ENCODE results near the gene PAGE1. TPM values are rescaled to one million over a fixed set of nuclear protein-coding genes. Genes with fewer than 3 reads are reported as not detected.
"Not testable (repeated sequence)": the region's sequence is repeated elsewhere in the genome, so short reads cannot be mapped to it uniquely, and the experiment has no call there.

Gene PAGE1
- not detected for polyA plus RNA-seq (2013, experiment 1 of 2)
- polyA plus RNA-seq (2013, experiment 2 of 2) = not detected

DNA sequence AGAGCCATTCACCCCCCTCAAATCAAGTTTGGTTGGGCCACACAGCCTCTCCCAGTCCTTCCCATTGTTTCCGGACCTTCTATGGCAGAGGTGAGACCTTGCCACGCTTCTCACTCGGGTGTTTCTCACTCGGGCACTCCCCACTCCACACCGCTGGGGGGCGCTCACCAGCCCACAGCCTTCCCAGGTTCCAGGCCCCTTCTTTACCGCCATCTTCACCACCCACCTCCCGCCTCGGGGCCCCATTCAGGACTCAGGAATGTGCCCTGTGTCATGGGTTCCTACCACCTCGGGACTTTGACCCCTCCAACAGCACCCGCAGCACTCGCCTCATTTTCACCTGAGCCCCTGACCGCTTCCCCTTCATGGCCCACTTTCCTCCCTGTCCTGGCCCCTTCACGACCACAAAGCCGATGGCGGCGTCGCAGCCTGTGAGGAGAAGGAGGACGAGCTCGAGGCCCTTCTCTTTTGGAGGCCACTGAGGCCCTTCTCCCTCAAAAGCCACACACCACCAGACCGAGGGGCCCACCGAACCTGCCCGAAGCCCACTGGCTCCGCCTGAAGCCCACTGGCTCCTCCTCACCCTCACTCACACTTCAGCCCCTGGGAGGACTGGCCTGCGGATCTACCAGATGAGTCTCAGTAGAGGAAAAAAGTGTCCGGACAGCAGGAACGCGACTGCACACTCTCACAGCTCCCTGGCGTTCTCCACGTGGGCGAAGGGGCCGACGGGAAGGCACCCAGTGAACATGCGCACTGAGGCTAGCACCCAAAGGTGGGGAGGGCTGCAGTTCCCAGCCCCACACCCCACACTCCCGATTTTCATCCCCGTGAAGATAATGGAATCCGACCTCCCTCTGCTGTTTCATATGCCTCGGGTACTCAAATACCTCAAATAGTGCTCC is at the start of gene PAGE1:
Gene PAGE1, minus strand, starts transcription at position 709 of the 905 bp plus-strand sequence. CDS start 1,214 bp downstream, outside the sequence.
- Histone ChIP-seq H4K8ac (ENCODE audit: low read depth, low read length) (no peak within 1 kb of the TSS), H4K5ac (ENCODE audit: low read length) (no peak within 1 kb of the TSS), H3K9ac (ENCODE audit: low read length) (no peak within 1 kb of the TSS), H2BK15ac (replicated peaks; ENCODE audit: low read depth) (no peak within 1 kb of the TSS), H3K4me3 (ENCODE audit: low read length) (no peak within 1 kb of the TSS), H3K79me1 (ENCODE audit: low read length) (no peaks in the 10 kb centered on the region), H3K27me3 (ENCODE audit: insufficient read depth, low read length, poor library complexity) (no peaks in the 10 kb centered on the region), H2BK5ac (ENCODE audit: low read length) (no peak within 1 kb of the TSS), H2AK5ac (ENCODE audit: low read length) (no peak within 1 kb of the TSS), H3K79me2 (ENCODE audit: control insufficient read depth, insufficient read depth, low read length) (no peaks in the 10 kb centered on the region), H3K36me3 (ENCODE audit: control insufficient read depth, insufficient read depth, low read length) (no peaks in the 10 kb centered on the region), H3K27ac (ENCODE audit: low read depth, low read length) (no peak within 1 kb of the TSS), H3K4ac (ENCODE audit: low read depth, low read length) (no peak within 1 kb of the TSS), H3K18ac (ENCODE audit: low read length) (no peak within 1 kb of the TSS), H3K23ac (ENCODE audit: low read length) (no peak within 1 kb of the TSS), H3K56ac (ENCODE audit: low read length) (no peak within 1 kb of the TSS), H2BK120ac (ENCODE audit: low read depth, low read length) (no peak within 1 kb of the TSS), H3K4me1 (ENCODE audit: control insufficient read depth, low read depth, low read length) (no peaks in the 10 kb centered on the region), H3K4me2 (ENCODE audit: low read length) (no peak within 1 kb of the TSS)
- no CpG with 5 or more reads among the region's 38 CpGs for WGBS (ENCODE audit: extremely low coverage, insufficient coverage, low lambda C conversion rate)
- DNase-seq = no peak

DNA sequence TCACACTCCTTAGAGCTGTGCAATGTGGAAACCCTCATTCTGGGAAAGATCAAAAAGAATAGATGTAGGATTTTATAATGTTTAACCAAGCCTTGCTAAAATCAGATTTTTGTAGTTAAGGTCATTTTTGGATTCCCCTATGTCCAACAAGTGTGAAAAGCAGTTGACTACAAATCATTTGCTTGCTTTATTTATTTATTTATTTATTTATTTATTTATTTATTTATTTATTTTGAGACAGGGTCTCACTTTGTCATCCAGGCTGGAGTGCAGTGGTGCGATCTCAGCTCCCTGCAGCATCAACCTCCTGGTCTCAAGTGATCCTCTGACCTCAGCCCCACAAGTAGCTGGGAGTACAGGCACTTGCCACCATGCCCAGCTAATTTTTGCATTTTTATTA is 45.7 kb upstream of the PAGE1 start:
- H3K56ac ChIP-seq (ENCODE audit: low read length); H2BK15ac ChIP-seq (replicated peaks; ENCODE audit: low read depth); H4K5ac ChIP-seq (ENCODE audit: low read length); H3K18ac ChIP-seq (ENCODE audit: low read length); H2AK5ac ChIP-seq (ENCODE audit: low read length); H3K4me2 ChIP-seq (ENCODE audit: low read length); H3K36me3 ChIP-seq (ENCODE audit: control insufficient read depth, insufficient read depth, low read length); DNase-seq; H3K27ac ChIP-seq (ENCODE audit: low read depth, low read length); H3K9ac ChIP-seq (ENCODE audit: low read length); H3K23ac ChIP-seq (ENCODE audit: low read length); H4K8ac ChIP-seq (ENCODE audit: low read depth, low read length); H3K4me1 ChIP-seq (ENCODE audit: control insufficient read depth, low read depth, low read length); H2BK5ac ChIP-seq (ENCODE audit: low read length); H3K79me1 ChIP-seq (ENCODE audit: low read length); H3K4me3 ChIP-seq (ENCODE audit: low read length); H2BK120ac ChIP-seq (ENCODE audit: low read depth, low read length); H3K4ac ChIP-seq (ENCODE audit: low read depth, low read length); H3K79me2 ChIP-seq (ENCODE audit: control insufficient read depth, insufficient read depth, low read length); H3K27me3 ChIP-seq (ENCODE audit: insufficient read depth, low read length, poor library complexity): not testable (repeated sequence)
- WGBS (ENCODE audit: extremely low coverage, insufficient coverage, low lambda C conversion rate) = no CpG with 5 or more reads among the region's 1 CpG

DNA sequence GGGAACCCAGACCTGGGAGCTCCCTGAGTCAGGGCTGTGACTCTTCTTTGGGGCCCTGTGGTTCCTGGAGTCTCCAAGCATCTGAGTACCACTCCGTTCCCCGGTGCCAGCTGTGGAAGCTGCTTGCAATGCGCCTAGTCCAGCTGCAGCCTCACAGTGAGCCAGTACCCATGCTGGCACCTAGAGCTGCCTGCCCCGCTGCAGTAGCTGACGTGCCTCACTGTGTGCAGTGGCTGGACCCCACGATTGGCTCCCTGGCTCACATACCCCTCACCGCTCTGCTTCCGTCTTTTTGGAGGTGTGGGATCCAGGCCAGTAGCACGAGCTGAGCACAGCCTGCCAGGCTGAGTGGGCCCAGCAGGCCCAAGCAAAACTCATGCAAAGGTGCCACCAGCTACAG is 32.1 kb upstream of the PAGE1 start:
- Histone ChIP-seq H3K79me2 (ENCODE audit: control insufficient read depth, insufficient read depth, low read length) (no peaks in the 10 kb centered on the region), H3K23ac (ENCODE audit: low read length) (no peak overlapping the region), H3K18ac (ENCODE audit: low read length) (no peak overlapping the region), H2BK15ac (replicated peaks; ENCODE audit: low read depth) (no peak overlapping the region), H3K4me1 (ENCODE audit: control insufficient read depth, low read depth, low read length) (no peaks in the 10 kb centered on the region), H3K4me2 (ENCODE audit: low read length) (no peak overlapping the region), H2BK5ac (ENCODE audit: low read length) (no peak overlapping the region), H3K36me3 (ENCODE audit: control insufficient read depth, insufficient read depth, low read length) (no peaks in the 10 kb centered on the region), H3K27me3 (ENCODE audit: insufficient read depth, low read length, poor library complexity) (no peaks in the 10 kb centered on the region), H2BK120ac (ENCODE audit: low read depth, low read length) (no peak overlapping the region), H3K9ac (ENCODE audit: low read length) (no peak overlapping the region), H4K5ac (ENCODE audit: low read length) (no peak overlapping the region), H4K8ac (ENCODE audit: low read depth, low read length) (no peak overlapping the region), H2AK5ac (ENCODE audit: low read length) (no peak overlapping the region), H3K56ac (ENCODE audit: low read length) (no peak overlapping the region), H3K27ac (ENCODE audit: low read depth, low read length) (no peak overlapping the region), H3K79me1 (ENCODE audit: low read length) (no peaks in the 10 kb centered on the region), H3K4ac (ENCODE audit: low read depth, low read length) (no peak overlapping the region), H3K4me3 (ENCODE audit: low read length) (no peak overlapping the region)
- DNase-seq = no peak
- WGBS (ENCODE audit: extremely low coverage, insufficient coverage, low lambda C conversion rate) = no CpG with 5 or more reads among the region's 9 CpGs

GRCh38 chrX:49726966-49727365 is 31.2 kb upstream of the PAGE1 start:
- DNase-seq = no peak
- no peak overlapping the region for H3K18ac ChIP-seq (ENCODE audit: low read length)
- no peak overlapping the region for H3K4me2 ChIP-seq (ENCODE audit: low read length)
- no peaks in the 10 kb centered on the region for H3K27me3 ChIP-seq (ENCODE audit: insufficient read depth, low read length, poor library complexity)
- no CpG with 5 or more reads among the region's 5 CpGs for WGBS (ENCODE audit: extremely low coverage, insufficient coverage, low lambda C conversion rate)
- no peak overlapping the region for H2BK120ac ChIP-seq (ENCODE audit: low read depth, low read length)
- no peak overlapping the region for H3K27ac ChIP-seq (ENCODE audit: low read depth, low read length)
- no peak overlapping the region for H4K5ac ChIP-seq (ENCODE audit: low read length)
- no peak overlapping the region for H2BK5ac ChIP-seq (ENCODE audit: low read length)
- H4K8ac ChIP-seq (ENCODE audit: low read depth, low read length) = no peak overlapping the region
- no peak overlapping the region for H3K23ac ChIP-seq (ENCODE audit: low read length)
- H2BK15ac ChIP-seq (replicated peaks; ENCODE audit: low read depth) = no peak overlapping the region
- H3K4ac ChIP-seq (ENCODE audit: low read depth, low read length) = no peak overlapping the region
- no peaks in the 10 kb centered on the region for H3K79me1 ChIP-seq (ENCODE audit: low read length)
- no peak overlapping the region for H3K56ac ChIP-seq (ENCODE audit: low read length)
- H2AK5ac ChIP-seq (ENCODE audit: low read length) = no peak overlapping the region
- no peaks in the 10 kb centered on the region for H3K4me1 ChIP-seq (ENCODE audit: control insufficient read depth, low read depth, low read length)
- no peak overlapping the region for H3K9ac ChIP-seq (ENCODE audit: low read length)
- no peak overlapping the region for H3K4me3 ChIP-seq (ENCODE audit: low read length)
- no peaks in the 10 kb centered on the region for H3K79me2 ChIP-seq (ENCODE audit: control insufficient read depth, insufficient read depth, low read length)
- H3K36me3 ChIP-seq (ENCODE audit: control insufficient read depth, insufficient read depth, low read length) = no peaks in the 10 kb centered on the region

GRCh38 chrX:49725923-49726904 is 30.4 kb upstream of the PAGE1 start:
- Histone ChIP-seq H3K4me3 (ENCODE audit: low read length) (no peak overlapping the region), H3K36me3 (ENCODE audit: control insufficient read depth, insufficient read depth, low read length) (no peaks in the 10 kb centered on the region), H2BK15ac (replicated peaks; ENCODE audit: low read depth) (no peak overlapping the region), H3K27me3 (ENCODE audit: insufficient read depth, low read length, poor library complexity) (no peaks in the 10 kb centered on the region), H3K23ac (ENCODE audit: low read length) (no peak overlapping the region), H2AK5ac (ENCODE audit: low read length) (no peak overlapping the region), H2BK120ac (ENCODE audit: low read depth, low read length) (no peak overlapping the region), H3K56ac (ENCODE audit: low read length) (no peak overlapping the region), H3K27ac (ENCODE audit: low read depth, low read length) (no peak overlapping the region), H4K8ac (ENCODE audit: low read depth, low read length) (no peak overlapping the region), H3K9ac (ENCODE audit: low read length) (no peak overlapping the region), H3K79me2 (ENCODE audit: control insufficient read depth, insufficient read depth, low read length) (no peaks in the 10 kb centered on the region), H3K4ac (ENCODE audit: low read depth, low read length) (no peak overlapping the region), H3K4me2 (ENCODE audit: low read length) (no peak overlapping the region), H3K79me1 (ENCODE audit: low read length) (no peaks in the 10 kb centered on the region), H2BK5ac (ENCODE audit: low read length) (no peak overlapping the region), H3K4me1 (ENCODE audit: control insufficient read depth, low read depth, low read length) (no peaks in the 10 kb centered on the region), H4K5ac (ENCODE audit: low read length) (no peak overlapping the region), H3K18ac (ENCODE audit: low read length) (no peak overlapping the region)
- WGBS (ENCODE audit: extremely low coverage, insufficient coverage, low lambda C conversion rate) = no CpG with 5 or more reads among the region's 12 CpGs
- no peak for DNase-seq

Measured in mesendoderm (in vitro differentiated cells).